Stimulated activated naive CD4-positive, alpha-beta T cell (primary cell): ENCODE data around the gene FEM1A.

ENCODE experiments used
- DNase-seq, 6 experiments: peaks; one replicate each; lab custom pipeline; 2025; lab: John Stamatoyannopoulos, UW

FEM1A gene

GRCh38 chr19:4847190-4847973 lies 55.8 kb downstream of the FEM1A start:
- no peak for DNase-seq

GRCh38 chr19:4849019-4849418 lies 57.5 kb downstream of the FEM1A start:
- no peak for DNase-seq
